Testis (tissue), 2 donors: ENCODE measurements around the gene CBX8.

ENCODE experiments used
- CTCF ChIP-seq, 3 experiments: fragments of 450-650 bp in 2 of 3; fragments of 200-600 bp in 1 of 3; sonication (generic) in 1 of 3; IDR thresholded peaks; one replicate each; pipeline ENCODE4 v1.5.1; 2016 to 2019; ENCODE audit warnings: antibody characterized with exemption in 3 of 3, mild to moderate bottlenecking in 2 of 3, moderate library complexity in 1 of 3
- POLR2A ChIP-seq: fragments of 450-650 bp; IDR thresholded peaks from one replicate; pipeline ENCODE4 v1.6.1; 2017; ENCODE audit warnings: antibody characterized with exemption, mild to moderate bottlenecking, moderate library complexity

GRCh38 chr17:79802736-79803420, 6.0 kb upstream of the CBX8 start:
- TF ChIP-seq POLR2A (no peak), CTCF (IDR thresholded peaks at IDR 0.05) (no peak)
